RPMI8226 (cell line): ENCODE measurements around the gene GRID2.

Source experiments
- DNase-seq: peaks from one replicate; pipeline ENCODE4 v3.0.0-alpha.2; 2015

Gene GRID2

GRCh38 chr4:92988301-92988700, 684.5 kb downstream of the GRID2 start:
- DNase-seq: no peak

- DNase-seq: no peak
Measured at GRCh38 chr4:92992758-92993157, 689.0 kb downstream of the GRID2 start.

DNA sequence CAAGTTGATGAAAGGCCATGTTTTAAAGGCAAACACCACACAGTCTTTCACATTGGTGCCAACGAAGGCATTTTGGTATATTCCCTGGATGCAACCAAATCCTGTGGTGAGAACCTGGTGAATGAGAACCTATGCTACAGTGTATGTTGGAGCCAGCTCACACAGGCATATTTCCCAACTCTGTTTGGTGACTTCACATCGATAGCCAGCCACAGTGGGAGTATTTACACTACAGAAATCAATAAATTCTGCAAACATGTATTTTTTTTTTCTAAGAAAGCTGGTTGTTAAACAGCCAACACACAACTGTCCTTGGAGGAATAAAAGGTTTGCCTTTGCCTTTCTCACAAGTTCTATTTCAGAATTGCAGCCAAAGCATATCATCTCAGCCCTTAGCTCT, 691.0 kb downstream of the GRID2 start:
- no peak for DNase-seq

- no peak for DNase-seq
Measured at GRCh38 chr4:92996533-92996932, 692.8 kb downstream of the GRID2 start.

DNA sequence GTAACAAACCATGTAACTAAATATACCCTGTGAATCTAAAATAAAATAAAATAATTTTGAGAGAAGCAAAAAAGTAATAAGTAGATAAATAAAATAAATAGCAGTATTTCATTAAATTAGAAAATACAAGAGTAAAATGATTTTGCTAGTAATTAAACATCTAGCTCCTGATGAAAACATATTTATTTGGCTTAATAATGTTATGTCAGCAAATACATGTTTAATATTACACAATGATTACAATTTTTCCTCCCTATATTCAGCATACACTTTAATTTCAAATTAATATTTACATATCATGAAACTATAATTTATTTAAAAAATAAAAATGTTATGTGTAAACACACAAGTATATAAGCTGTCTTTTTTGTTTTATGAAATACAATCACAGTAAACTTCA, 697.1 kb downstream of the GRID2 start:
- no peak for DNase-seq

GRCh38 chr4:93002240-93002639, 698.5 kb downstream of the GRID2 start:
- no peak for DNase-seq

DNA sequence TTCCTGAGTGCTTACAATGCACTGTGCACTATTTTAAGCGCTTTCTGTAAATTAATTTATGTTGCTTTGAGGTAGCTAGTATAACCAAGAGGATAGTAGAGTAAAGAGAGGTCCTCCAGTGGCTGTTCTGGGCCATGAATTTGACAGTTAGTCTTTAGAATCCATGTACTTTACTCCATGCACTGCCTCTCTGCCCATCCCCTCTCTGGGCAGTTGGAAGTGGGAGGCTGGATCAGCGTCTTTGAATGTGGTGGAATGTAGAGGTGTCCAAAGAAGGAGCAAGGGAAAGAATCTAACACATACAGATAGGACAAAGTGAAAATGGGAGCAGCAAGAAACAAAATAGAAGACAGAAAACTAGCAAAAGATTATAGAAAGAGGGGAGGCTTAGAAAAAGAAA, 712.6 kb downstream of the GRID2 start:
- DNase-seq: no peak

GRCh38 chr4:93018243-93018642, 714.5 kb downstream of the GRID2 start:
- no peak for DNase-seq

GRCh38 chr4:93018806-93019205, 715.0 kb downstream of the GRID2 start:
- DNase-seq: no peak

- DNase-seq: no peak
Measured at GRCh38 chr4:93029769-93030168, 726.0 kb downstream of the GRID2 start.

- DNase-seq: no peak
Measured at GRCh38 chr4:93030670-93031069, 726.9 kb downstream of the GRID2 start.

DNA sequence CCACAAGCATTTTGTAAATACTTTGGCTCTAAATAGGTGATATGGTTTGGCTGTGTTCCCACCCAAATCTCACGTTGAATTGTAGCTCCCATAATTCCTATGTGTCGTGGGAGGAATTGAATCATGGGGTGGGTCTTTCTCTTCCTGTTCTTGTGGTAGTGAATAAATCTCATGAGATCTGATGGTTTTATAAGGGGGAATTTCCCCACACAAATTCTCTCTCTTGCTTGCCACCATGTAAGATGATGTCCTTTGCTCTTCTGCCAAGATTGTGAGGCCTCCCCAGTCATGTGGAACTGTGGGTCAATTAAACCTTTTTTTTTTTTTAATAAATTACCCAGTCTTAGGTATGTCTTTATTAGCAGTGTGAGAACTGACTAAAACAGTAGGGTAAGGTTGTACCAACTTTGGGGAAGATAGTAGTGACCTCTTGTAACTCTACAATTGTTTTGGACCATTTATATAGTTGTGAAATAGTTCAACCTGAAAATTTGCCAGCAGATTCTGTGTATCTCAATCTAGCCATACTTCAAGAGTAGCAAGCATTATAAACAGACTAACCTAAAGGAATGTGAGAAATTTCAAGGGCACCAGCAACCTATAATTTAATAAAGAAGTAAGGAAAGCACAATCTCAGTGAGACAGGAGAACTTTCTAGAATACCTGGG, 727.8 kb downstream of the GRID2 start:
- DNase-seq: no peak

- no peak for DNase-seq
Measured at GRCh38 chr4:93042746-93043145, 739.0 kb downstream of the GRID2 start.

DNA sequence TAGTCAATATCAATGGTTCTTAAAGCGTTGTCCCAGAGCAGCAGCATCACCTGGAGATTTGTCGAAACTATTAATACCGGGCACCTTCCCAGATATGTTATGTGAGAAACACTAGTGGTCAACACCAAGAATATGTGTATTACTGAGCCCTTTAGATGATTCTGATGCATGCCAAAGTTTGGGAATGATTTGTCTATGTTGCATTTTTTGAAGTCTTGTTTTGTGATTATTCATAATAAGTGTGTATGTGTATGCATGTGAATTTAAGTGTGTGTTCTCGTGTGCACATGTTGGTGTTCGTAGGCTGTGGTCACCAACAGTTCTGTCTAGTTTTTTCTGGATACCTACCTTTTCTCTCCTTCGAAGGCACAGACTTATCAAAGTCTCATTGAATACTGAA, 749.4 kb downstream of the GRID2 start:
- no peak for DNase-seq

- DNase-seq: no peak
Measured at GRCh38 chr4:93061826-93062225, 758.1 kb downstream of the GRID2 start.

- no peak for DNase-seq
Measured at GRCh38 chr4:93063325-93063724, 759.6 kb downstream of the GRID2 start.

GRCh38 chr4:93065790-93066189, 762.0 kb downstream of the GRID2 start:
- DNase-seq: no peak

- no peak for DNase-seq
Measured at GRCh38 chr4:93066749-93067148, 763.0 kb downstream of the GRID2 start.

GRCh38 chr4:93072292-93072691, 768.5 kb downstream of the GRID2 start:
- no peak for DNase-seq

DNA sequence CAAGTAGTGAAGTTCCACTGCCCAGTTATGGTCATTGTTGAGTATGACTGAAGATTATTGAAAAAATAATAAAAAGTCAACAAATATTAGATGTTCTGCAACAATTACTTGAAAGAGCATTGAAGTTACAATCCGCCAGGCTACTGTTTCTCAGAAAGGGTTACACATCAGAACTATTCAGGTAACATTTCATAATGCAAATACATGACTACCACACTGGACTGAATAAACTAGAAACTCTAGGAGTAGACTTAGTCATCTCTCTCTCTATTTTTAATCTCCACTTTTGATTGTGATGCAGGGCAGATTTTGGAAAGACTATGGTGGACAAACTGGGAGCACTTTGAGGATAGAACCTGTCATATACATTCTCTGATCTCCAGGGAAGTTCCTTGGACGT, 776.5 kb downstream of the GRID2 start:
- no peak for DNase-seq

DNA sequence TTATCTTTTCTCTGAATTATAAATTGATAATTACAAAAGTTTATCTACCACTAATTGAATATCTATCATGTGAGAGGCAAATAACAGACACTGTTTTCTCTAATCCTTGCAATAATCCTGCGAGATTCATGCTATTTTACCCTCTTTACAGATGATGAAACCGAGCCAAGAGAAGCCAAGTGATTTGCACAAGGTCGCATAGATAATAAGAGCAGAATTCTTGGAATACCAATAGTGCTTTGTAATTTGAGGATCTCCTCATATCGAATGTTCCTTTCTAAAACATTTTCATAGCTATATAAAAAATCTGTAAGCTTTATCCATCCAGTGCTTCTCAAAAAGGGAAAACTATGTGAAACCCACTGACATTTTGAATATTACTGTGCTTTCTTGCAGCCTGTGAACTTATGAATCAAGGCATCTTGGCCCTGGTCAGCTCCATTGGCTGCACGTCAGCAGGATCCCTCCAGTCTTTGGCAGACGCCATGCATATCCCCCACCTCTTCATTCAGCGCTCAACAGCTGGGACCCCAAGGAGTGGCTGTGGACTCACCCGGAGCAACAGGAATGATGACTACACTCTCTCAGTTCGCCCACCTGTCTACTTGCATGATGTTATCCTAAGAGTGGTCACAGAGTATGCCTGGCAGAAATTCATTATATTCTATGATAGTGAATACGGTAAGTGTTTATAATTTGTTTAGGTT, 781.0 kb downstream of the GRID2 start:
- no peak for DNase-seq

- DNase-seq: no peak
Measured at GRCh38 chr4:93086356-93086755, 782.6 kb downstream of the GRID2 start.

DNA sequence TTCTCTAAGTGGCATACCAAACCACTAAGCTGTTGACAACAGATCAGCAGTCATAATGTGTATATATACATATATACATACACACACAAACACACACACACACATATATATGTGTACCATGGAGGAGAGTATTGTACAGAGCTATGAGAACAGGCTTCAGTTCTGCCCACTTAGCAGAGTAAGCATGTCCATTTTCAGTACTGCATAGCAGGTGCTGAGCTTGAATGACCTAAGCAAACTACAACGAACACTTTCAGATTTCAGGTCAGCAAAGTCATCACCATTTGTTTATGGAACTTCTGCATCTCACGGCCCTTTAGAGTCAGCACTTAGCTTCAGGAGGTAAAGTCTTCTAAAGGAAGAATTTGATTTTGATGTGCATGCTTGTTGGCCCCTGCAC, 789.0 kb downstream of the GRID2 start:
- no peak for DNase-seq

DNA sequence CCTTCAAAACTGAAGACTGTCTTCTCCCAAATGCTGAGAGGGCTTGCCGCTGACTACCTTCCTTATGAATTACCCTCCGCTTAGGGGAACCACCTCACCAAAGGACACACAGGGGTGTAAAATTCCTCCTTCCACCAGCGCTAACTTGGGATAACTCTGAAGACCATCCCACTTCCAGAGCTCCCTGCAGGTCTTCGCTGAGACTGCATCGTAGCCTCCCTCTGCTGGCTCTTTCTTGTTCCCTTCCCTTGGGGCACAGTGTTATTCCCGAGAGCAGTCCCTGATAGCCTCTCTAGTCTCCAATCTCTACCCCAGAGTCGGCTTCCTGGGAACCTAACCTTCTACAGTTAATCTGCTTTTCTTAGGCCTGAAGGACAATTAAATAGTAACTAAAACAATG, 799.3 kb downstream of the GRID2 start:
- no peak for DNase-seq

- no peak for DNase-seq
Measured at GRCh38 chr4:93116624-93117023, 812.9 kb downstream of the GRID2 start.
